GM20000 (cell line): ENCODE measurements around the gene MINAR2.

Source experiments
- DNase-seq: peaks from one replicate; pipeline ENCODE4 v3.0.0; 2012; ENCODE audit warnings: low spot score
- CTCF ChIP-seq: IDR thresholded peaks from 2 replicates; pipeline ENCODE4 v1.5.1; 2012; ENCODE audit warnings: mild to moderate bottlenecking, control low read depth; ENCODE audit errors: extremely low read depth, missing control alignments

Gene MINAR2

GRCh38 chr5:129724647-129725046 lies 23.2 kb upstream of the MINAR2 start:
- TF ChIP-seq CTCF: no peak
- no peak for DNase-seq

GRCh38 chr5:129739773-129740172 lies 8.1 kb upstream of the MINAR2 start:
- no peak for TF ChIP-seq CTCF
- DNase-seq: no peak

GRCh38 chr5:129743541-129744187 lies 4.2 kb upstream of the MINAR2 start:
- no peak for DNase-seq
- no peak for TF ChIP-seq CTCF

GRCh38 chr5:129745997-129746396 lies 1.9 kb upstream of the MINAR2 start:
- no peak for TF ChIP-seq CTCF
- DNase-seq: no peak

- no peak for DNase-seq
- no peak for TF ChIP-seq CTCF
Measured at GRCh38 chr5:129746876-129747275, 1.0 kb upstream of the MINAR2 start.

- no peak for TF ChIP-seq CTCF
Measured at GRCh38 chr5:129748913-129749880, 1.3 kb downstream of the MINAR2 start.

More at GRCh38 chr5:129748913-129749880, 1.3 kb downstream of the MINAR2 start:
- no peak for DNase-seq
